Measurements from ENCODE around the gene UFD1. TPM values are rescaled to one million over a fixed set of nuclear protein-coding genes. Genes with fewer than 3 reads are reported as not detected.

The UFD1 gene
- total and polyA plus RNA-seq, 2 of the 4 experiments (the other 2 are of a cell fraction) = 149 to 152 TPM

DNA sequence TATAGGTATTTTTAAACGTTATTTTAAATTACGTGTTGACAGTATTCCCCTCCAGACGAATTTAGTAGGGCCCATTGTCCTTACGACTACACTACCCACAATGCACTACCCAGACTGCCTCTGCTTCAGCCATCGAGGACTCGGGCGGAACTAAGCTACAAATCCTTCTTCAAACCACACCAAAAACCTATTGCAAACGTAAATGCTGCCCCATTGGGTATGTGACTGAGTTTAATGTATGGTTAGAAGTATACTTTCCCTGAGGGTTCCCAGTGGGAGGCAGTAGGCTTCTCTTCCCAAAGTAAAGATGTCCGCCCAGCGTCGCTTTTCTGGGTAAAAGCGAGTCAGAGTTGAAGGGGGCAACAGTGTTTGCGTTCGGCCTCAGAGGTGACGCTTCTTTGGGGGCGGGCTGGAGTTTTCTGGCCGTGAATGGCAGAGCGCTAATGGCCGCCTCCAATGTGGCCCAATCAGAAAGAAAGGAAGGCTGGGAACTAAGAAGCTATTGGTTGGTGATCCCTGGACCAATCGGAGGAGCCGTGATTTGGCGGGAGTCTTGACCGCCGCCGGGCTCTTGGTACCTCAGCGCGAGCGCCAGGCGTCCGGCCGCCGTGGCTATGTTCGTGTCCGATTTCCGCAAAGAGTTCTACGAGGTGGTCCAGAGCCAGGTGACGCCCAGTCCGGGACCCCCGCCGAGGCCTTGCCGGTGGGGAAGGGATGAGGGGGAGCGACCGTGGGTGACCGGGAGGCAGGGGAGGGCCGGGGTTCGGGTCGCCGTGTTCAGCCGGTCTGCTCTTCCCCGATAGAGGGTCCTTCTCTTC is 571 bp upstream of the UFD1 start, which contains the start of gene CDC45:
Gene CDC45, plus strand, starts transcription at position 566 of the 818 bp plus-strand sequence. Its CDS starts 49 bp downstream, at position 615.
- ChIA-PET CTCF (interaction anchor here (1.2 kb wide), 1 partner anchor 150 kb away, joined by 3 read pairs; no protein-coding TSS in a partner anchor), POLR2A (ENCODE audit: unreplicated experiment) (interaction anchor here (0.7 kb wide), 1 partner anchor 144 kb away, joined by 4 read pairs; no protein-coding TSS in a partner anchor)
- peak within 1 kb of the TSS; percentile 98 for H2BK120ac ChIP-seq (ENCODE audit: low read depth, low read length)
- no peaks in the 10 kb centered on the region for H3K27me3 ChIP-seq (ENCODE audit: control insufficient read depth, insufficient read depth, low read length)
- no peaks in the 10 kb centered on the region for H3K9me3 ChIP-seq (ENCODE audit: control insufficient read depth, insufficient read depth, low read length)
- H2BK15ac ChIP-seq (ENCODE audit: low read depth, low read length) = peak within 1 kb of the TSS; percentile 98
- WGBS, 2 experiments (ENCODE audit: extremely low coverage in 2 of 2, insufficient read length in 1 of 2) = 0% methylated on average over 30 of the region's 50 CpGs; no CpG with 5 or more reads in 1 of the 2 experiments
- H3K4me2 ChIP-seq (ENCODE audit: low read depth, low read length) = peak within 1 kb of the TSS; percentile 99
- peak within 1 kb of the TSS; percentile 86 for H2AK9ac ChIP-seq (replicated peaks; ENCODE audit: low read depth, low read length, poor library complexity)
- ATAC-seq (ENCODE audit: low read depth) = peak; percentile 93
- peak within 1 kb of the TSS; percentile 92 for H3K4ac ChIP-seq (ENCODE audit: low read depth, low read length)
- H2AK5ac ChIP-seq (ENCODE audit: low read depth, low read length) = peak within 1 kb of the TSS; percentile 83
- H3K4me3 ChIP-seq (ENCODE audit: insufficient read depth, low read depth, low read length) = peak within 1 kb of the TSS; percentile 87
- H3K4me1 ChIP-seq (ENCODE audit: control insufficient read depth, insufficient read depth, low read length) = peaks cover 3% of the 10 kb centered on the region
- H4K5ac ChIP-seq (ENCODE audit: low read depth, low read length) = peak within 1 kb of the TSS; percentile 90
- peak within 1 kb of the TSS; percentile 97 for H2AFZ ChIP-seq (replicated peaks; ENCODE audit: low read length, poor library complexity)
- peak within 1 kb of the TSS; percentile 90 for H3K14ac ChIP-seq (replicated peaks; ENCODE audit: low read depth, low read length)
- H2BK5ac ChIP-seq (ENCODE audit: low read depth, low read length, poor library complexity, severe bottlenecking) = peak within 1 kb of the TSS; percentile 97
- peak; percentile 98 for DNase-seq
- peak within 1 kb of the TSS; percentile 95 for H3K9ac ChIP-seq (ENCODE audit: low read depth, low read length)
- H3K36me3 ChIP-seq (ENCODE audit: control insufficient read depth, insufficient read depth, low read length) = peaks cover 9% of the 10 kb centered on the region
- no TSS peak for BruUV-seq (replicated peaks)
- peaks cover 3% of the 10 kb centered on the region; the same call in 1 of the 2 replicates for H3K9me1 ChIP-seq (ENCODE audit: insufficient read depth, low read length)
- peak within 1 kb of the TSS; percentile 93 for H3K18ac ChIP-seq (ENCODE audit: low read depth, low read length)
- peak within 1 kb of the TSS; percentile 99 for H4K91ac ChIP-seq (ENCODE audit: insufficient read depth, low read depth, low read length)
- intact Hi-C loops (cut with micrococcal nuclease) (loop anchor here (2.0 to 5.0 kb wide), 3 partner anchors 153 to 301 kb away; partner anchors contain the start of genes CLTCL1 and SLC25A1), in situ Hi-C loops (cut with MboI; ENCODE audit: low sequenced_read_pairs) (no loop called here), dilution Hi-C loops (cut with HindIII; ENCODE audit: low sequenced_read_pairs, unreplicated experiment) (no loop called here)
- peaks cover 25% of the 10 kb centered on the region for H4K20me1 ChIP-seq (ENCODE audit: insufficient read depth, low read length)
- peak within 1 kb of the TSS; percentile 97 for H2BK20ac ChIP-seq (ENCODE audit: low read depth, low read length)
- peak within 1 kb of the TSS; percentile 100 for H3K56ac ChIP-seq (ENCODE audit: extremely low read depth, insufficient read depth, low read length)
- TF ChIP-seq MAFK (IDR thresholded peaks at IDR 0.05; ENCODE audit: low read depth, low read length) = no peak
- TF ChIP-seq MAZ (IDR thresholded peaks at IDR 0.05; ENCODE audit: borderline replicate concordance, low read depth, low read length) = peak; percentile 90; the same call in 1 of the 2 replicates
- TF ChIP-seq, protein P1, sequence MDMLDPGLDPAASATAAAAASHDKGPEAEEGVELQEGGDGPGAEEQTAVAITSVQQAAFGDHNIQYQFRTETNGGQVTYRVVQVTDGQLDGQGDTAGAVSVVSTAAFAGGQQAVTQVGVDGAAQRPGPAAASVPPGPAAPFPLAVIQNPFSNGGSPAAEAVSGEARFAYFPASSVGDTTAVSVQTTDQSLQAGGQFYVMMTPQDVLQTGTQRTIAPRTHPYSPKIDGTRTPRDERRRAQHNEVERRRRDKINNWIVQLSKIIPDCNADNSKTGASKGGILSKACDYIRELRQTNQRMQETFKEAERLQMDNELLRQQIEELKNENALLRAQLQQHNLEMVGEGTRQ (IDR thresholded peaks at IDR 0.05; ENCODE audit: low read depth, low read length) = 0 out of 2 replicates have a peak, but pooled peaks have one; percentile 8
- peak; percentile 39; the same call in 1 of the 2 replicates for TF ChIP-seq POLR2A (IDR thresholded peaks at IDR 0.05; ENCODE audit: low read depth, low read length)
- no peak for TF ChIP-seq CEBPB (IDR thresholded peaks at IDR 0.05; ENCODE audit: low read depth, low read length)
- TF ChIP-seq CHD1 (IDR thresholded peaks at IDR 0.05; ENCODE audit: low read depth, low read length) = no peak
- TF ChIP-seq FOS (IDR thresholded peaks at IDR 0.05; ENCODE audit: low read depth, low read length) = no peak
- no peak for TF ChIP-seq NFE2L2 (IDR thresholded peaks at IDR 0.05; ENCODE audit: low read depth, low read length)
- no peak for TF ChIP-seq RAD21 (IDR thresholded peaks at IDR 0.05; ENCODE audit: low read length)
- TF ChIP-seq, protein P2, sequence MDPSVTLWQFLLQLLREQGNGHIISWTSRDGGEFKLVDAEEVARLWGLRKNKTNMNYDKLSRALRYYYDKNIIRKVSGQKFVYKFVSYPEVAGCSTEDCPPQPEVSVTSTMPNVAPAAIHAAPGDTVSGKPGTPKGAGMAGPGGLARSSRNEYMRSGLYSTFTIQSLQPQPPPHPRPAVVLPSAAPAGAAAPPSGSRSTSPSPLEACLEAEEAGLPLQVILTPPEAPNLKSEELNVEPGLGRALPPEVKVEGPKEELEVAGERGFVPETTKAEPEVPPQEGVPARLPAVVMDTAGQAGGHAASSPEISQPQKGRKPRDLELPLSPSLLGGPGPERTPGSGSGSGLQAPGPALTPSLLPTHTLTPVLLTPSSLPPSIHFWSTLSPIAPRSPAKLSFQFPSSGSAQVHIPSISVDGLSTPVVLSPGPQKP (IDR thresholded peaks at IDR 0.05; ENCODE audit: borderline replicate concordance, low read depth, low read length) = no peak
- no peak for TF ChIP-seq BHLHE40 (IDR thresholded peaks at IDR 0.05; ENCODE audit: low read depth, low read length)
- TF ChIP-seq, protein P3, sequence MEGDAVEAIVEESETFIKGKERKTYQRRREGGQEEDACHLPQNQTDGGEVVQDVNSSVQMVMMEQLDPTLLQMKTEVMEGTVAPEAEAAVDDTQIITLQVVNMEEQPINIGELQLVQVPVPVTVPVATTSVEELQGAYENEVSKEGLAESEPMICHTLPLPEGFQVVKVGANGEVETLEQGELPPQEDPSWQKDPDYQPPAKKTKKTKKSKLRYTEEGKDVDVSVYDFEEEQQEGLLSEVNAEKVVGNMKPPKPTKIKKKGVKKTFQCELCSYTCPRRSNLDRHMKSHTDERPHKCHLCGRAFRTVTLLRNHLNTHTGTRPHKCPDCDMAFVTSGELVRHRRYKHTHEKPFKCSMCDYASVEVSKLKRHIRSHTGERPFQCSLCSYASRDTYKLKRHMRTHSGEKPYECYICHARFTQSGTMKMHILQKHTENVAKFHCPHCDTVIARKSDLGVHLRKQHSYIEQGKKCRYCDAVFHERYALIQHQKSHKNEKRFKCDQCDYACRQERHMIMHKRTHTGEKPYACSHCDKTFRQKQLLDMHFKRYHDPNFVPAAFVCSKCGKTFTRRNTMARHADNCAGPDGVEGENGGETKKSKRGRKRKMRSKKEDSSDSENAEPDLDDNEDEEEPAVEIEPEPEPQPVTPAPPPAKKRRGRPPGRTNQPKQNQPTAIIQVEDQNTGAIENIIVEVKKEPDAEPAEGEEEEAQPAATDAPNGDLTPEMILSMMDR (conservative IDR thresholded peaks at IDR 0.05; ENCODE audit: low read depth, low read length) = no peak
- TF ChIP-seq MXI1 (IDR thresholded peaks at IDR 0.05; ENCODE audit: borderline replicate concordance, low read depth, low read length) = peak; percentile 96
- H3K27ac ChIP-seq (ENCODE audit: insufficient read depth, low read length) = peak within 1 kb of the TSS; percentile 95
- H3K79me1 ChIP-seq (ENCODE audit: low read depth in 1 of 2, low read length in 2 of 2) = peaks cover 24 to 55% of the 10 kb centered on the region in 2 experiments; a peak in 3 of 4 replicates
- peak within 1 kb of the TSS; percentile 76 to 100 for H4K8ac ChIP-seq (ENCODE audit: low read depth in 2 of 2, low read length in 2 of 2)
- H3K23ac ChIP-seq (ENCODE audit: low read depth, low read length) = peak within 1 kb of the TSS; percentile 97
